Parathyroid adenoma (tissue), 2 donors: Measurements from ENCODE around the gene ARMC9.

Experiments
- H2AFZ ChIP-seq: fragments of 300-600 bp; sonication (generic); one replicate; pipeline ENCODE4 v1.7.0; 2017; ENCODE audit warnings: antibody characterized with exemption, mild to moderate bottlenecking
- H3K27ac ChIP-seq: fragments of 300-600 bp; sonication (generic); one replicate; pipeline ENCODE4 v1.7.0; 2017
- H3K27me3 ChIP-seq: fragments of 300-600 bp; sonication (generic); one replicate; pipeline ENCODE4 v1.7.0; 2017; ENCODE audit warnings: low read length; ENCODE audit not compliant: control insufficient read depth, insufficient read depth
- H3K36me3 ChIP-seq: fragments of 300-600 bp; sonication (generic); one replicate; pipeline ENCODE4 v1.7.0; 2017; ENCODE audit warnings: low read length; ENCODE audit not compliant: control insufficient read depth, insufficient read depth
- H3K4me1 ChIP-seq: fragments of 300-600 bp; sonication (generic); one replicate; pipeline ENCODE4 v1.7.0; 2017; ENCODE audit warnings: control low read depth
- H3K4me2 ChIP-seq: fragments of 300-600 bp; sonication (generic); one replicate; pipeline ENCODE4 v1.7.0; 2017; ENCODE audit warnings: low read length
- H3K4me3 ChIP-seq: fragments of 300-600 bp; sonication (generic); one replicate; pipeline ENCODE4 v1.7.0; 2017; ENCODE audit warnings: low read depth, low read length
- H3K79me2 ChIP-seq: fragments of 300-600 bp; sonication (generic); one replicate; pipeline ENCODE4 v1.7.0; 2017; ENCODE audit warnings: control low read depth
- H3K9ac ChIP-seq: fragments of 300-600 bp; sonication (generic); one replicate; pipeline ENCODE4 v1.7.0; 2017; ENCODE audit warnings: mild to moderate bottlenecking
- H3K9me3 ChIP-seq: fragments of 300-600 bp; sonication (generic); one replicate; pipeline ENCODE4 v1.7.0; 2017; ENCODE audit warnings: low read length; ENCODE audit not compliant: control insufficient read depth
- CTCF ChIP-seq: fragments of 300-600 bp; sonication (generic); IDR thresholded peaks from one replicate; pipeline ENCODE4 v1.7.0; 2017; ENCODE audit warnings: antibody characterized with exemption, mild to moderate bottlenecking
- donor health status: primary hyperparathyroidism.

ARMC9 gene

GRCh38 chr2:231421051-231421580 is 222.7 kb downstream of the ARMC9 start:
- Histone ChIP-seq H3K9ac (no peak overlapping the region), H2AFZ (no peak overlapping the region), H3K27ac (no peak overlapping the region), H3K4me2 (no peak overlapping the region), H3K4me3 (no peak overlapping the region), H3K79me2 (no peaks in the 10 kb centered on the region), H3K4me1 (no peaks in the 10 kb centered on the region), H3K36me3 (no peaks in the 10 kb centered on the region), H3K9me3 (no peaks in the 10 kb centered on the region), H3K27me3 (no peaks in the 10 kb centered on the region)
- TF ChIP-seq CTCF = no peak

GRCh38 chr2:231422056-231422455 is 223.6 kb downstream of the ARMC9 start:
- Histone ChIP-seq H3K4me3 (no peak overlapping the region), H3K4me2 (no peak overlapping the region), H3K36me3 (no peaks in the 10 kb centered on the region), H3K27me3 (no peaks in the 10 kb centered on the region), H3K27ac (no peak overlapping the region), H3K4me1 (no peaks in the 10 kb centered on the region), H3K9me3 (no peaks in the 10 kb centered on the region), H3K9ac (no peak overlapping the region), H3K79me2 (no peaks in the 10 kb centered on the region), H2AFZ (no peak overlapping the region)
- no peak for TF ChIP-seq CTCF

GRCh38 chr2:231423176-231423575 is 224.7 kb downstream of the ARMC9 start:
- Histone ChIP-seq H3K36me3 (no peaks in the 10 kb centered on the region), H3K4me2 (no peak overlapping the region), H3K79me2 (no peaks in the 10 kb centered on the region), H3K9me3 (no peaks in the 10 kb centered on the region), H3K4me1 (no peaks in the 10 kb centered on the region), H3K27me3 (no peaks in the 10 kb centered on the region), H3K27ac (no peak overlapping the region), H3K4me3 (no peak overlapping the region), H3K9ac (no peak overlapping the region), H2AFZ (no peak overlapping the region)
- no peak for TF ChIP-seq CTCF
